Measurements from ENCODE around the gene TES.

Gene TES

DNA sequence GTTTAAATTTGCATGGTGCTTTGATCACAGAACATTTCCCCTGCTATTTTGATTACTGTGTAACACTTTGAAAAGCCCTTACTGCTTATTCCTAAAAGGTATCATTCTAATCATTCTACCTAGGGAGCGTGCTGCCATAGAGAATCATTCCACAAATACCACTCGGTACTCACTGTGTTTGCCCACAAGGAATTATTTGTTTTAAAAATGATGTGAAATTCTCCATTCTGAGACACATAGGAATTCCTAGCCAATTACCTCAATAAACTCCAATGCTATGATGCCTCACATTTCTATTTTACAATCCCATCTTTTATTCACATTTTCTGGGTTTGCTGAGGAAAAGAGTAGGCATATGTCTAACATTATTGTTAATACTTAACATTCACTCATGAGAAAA, 16.2 kb upstream of the TES start:
- no peak for DNase-seq

DNA sequence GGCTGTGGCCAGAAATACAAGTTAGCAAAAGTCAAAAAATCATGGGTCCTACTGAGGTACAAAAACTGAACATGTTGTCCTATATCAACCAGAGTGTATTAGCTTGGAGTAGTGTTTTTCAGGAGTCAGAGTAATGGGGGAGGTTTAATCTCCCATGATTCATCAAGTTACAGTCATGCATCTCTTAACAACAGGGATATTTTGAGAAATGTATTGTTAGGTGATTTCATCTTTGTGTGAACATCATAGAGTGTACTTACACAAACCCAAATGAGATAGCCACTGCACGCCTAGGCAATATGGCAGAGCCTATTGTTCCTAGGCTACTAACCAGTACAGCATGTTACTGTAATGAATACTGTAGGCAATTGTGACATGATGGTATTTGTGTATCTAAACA, 14.9 kb upstream of the TES start:
- no peak for DNase-seq

DNA sequence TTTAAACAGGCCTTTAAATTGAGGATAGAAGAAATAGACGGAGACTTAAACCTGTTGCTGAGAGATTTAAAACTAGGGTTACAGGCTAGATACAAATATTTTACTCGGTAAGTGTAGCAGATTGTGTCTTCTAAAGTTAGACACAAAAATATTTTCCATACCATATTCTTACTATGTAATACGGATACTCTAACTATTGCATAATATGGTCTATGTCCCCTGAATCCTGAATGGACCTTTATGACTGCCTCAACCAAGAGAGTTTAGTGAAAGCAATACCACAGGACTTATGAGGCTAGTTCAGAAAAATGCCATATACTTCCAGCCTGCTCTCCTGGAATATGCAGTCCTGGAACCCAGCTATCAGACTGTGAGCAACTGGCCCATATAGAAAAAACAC, 13.4 kb upstream of the TES start:
- DNase-seq: no peak

GRCh38 chr7:116197360-116197759, 13.0 kb upstream of the TES start:
- no peak for DNase-seq

GRCh38 chr7:116198748-116199410, 11.5 kb upstream of the TES start:
- DNase-seq: no peak

DNA sequence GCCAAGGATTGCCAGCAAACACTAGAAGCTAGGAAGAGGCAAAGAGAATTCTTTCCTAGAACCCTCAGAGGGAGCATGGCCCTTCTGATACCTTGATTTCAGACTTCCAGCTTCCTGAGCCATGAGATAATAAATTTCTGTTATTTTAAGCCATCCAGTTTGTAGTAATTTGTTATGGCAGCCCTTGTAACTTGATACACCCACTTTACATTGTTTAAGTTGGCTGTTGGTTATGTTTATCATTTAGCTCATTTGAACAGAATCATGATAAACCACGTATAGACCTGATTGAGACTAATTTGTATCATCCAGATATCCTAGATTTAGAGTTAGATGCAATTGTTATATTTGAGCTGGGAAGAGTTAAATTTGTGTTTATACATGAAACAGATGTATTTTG, 9.4 kb upstream of the TES start:
- peak in 1 of 3 experiments; percentile 29 for DNase-seq

GRCh38 chr7:116206141-116206540, 4.2 kb upstream of the TES start:
- DNase-seq: peak in 2 of 3 experiments; percentile 31 to 60

DNA sequence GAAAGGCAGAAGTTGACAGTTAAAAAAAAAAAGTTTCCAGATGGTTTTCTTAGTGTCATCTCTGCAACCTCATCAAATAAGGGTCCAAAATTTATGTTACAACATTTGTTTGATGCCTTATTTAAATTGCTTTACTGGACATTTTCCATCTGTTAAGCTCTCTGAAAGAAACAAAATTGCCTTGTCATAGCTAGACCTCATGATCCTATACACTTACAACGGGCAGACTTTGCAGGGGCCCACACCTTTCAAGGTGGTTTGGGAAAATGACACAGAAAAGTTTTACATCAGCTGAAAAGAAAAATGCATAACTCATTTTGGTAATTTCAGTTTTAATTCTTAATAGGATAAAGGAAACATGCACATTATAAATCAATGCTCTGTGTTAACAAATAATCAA, 1.4 kb upstream of the TES start:
- DNase-seq: no peak

DNA sequence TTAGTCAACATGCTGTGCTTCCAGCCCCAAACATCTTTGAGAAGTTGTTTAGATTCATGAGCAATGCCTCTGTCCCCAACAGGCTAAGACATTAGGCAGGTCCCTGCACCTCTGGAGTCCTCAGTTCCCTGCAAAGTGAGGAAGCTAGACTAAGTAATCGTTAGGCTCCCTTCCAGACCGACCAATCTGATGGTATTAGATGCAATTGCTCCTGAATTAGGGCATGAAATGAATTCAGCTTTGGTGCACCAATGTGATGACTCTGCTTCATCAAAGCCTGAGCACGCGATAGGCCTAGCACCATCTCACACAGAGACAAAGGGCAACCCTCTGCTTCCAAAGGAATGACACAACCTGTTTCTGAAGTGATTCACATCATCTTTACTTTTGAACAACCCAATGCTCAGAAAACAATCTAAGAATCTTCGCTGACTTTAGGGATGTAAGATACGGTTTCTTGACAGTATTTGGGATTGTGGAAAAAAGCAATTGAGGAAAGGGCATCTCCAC, 723 bp upstream of the TES start:
- DNase-seq: peak in 1 of 3 experiments; percentile 48

DNA sequence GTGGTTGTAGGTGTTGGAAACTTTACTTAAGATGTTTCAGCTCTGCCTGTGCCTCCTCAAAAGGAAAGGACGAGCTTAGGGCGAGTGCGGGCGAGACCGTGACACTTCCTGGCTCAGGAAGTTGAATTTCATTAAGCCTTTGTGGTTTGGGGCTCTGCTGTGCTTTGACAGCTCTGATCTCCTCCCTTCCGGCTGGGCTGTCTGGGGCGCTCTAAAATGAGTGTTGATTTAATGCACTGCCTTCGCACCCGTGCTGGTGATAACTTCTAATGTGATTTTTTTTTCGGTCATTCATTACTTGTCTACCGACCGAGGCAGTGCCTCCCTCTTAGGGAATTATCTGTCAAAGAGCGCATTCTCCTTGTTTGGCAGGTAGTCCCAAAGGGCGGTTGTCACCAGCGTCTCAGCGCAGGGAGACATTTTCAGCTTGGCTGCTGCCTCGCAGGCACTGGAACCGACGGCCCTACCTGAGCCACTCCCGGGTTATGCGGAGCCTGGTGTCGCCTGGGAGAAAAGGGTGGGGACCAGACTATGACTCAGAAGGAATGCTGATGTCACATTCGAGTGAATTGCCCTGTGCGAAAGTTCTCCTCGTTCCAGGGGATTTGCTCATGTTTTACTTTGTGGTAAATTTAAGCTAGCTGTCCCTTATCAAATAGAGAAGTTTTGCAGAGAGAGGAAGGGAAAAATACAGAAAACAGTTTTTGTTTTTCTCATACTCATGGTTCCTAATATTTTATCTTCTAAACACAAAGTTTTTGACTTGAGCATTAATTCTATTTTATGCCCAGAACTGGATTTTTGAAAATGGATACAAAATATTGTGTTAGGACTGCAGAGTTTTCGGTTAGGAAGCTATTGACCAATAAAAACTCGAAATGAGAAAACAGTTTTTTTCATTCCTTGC, 920 bp downstream of the TES start:
- DNase-seq: peak; percentile 68 to 83 (median 82)

DNA sequence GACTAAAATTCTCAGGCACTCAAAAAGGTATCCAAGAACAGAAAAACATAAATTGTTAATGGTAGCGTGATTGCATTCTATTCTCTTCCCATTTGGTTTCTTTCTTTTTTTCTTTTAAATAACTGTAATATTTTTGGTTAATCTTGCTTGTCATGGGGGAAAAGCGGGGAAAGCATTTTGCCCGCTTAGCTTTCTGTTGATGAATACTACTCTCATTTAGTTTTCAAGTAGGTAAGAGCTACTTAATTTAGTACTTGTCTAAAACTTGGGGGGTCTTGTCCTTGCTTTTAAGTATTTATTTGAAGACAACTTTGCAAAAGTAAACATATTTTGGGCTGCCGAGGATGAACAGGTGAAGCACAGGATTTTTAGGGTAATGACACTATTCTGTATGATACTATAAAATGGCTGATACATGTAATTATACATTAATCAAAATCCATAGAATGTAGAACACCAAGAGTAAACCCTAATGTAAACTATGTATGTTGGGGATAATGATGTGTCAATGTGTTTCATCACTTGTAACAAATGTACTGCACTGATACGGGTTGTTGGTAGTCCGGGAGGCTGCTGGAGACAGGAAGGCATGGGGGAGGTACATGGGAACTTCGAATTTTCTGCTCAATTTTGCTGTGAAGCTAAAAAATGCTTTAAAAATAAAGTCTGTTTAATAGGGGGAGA, 1.7 kb downstream of the TES start:
- peak in 1 of 3 experiments; percentile 46 for DNase-seq

GRCh38 chr7:116212869-116213268, 2.5 kb downstream of the TES start:
- no peak for DNase-seq

DNA sequence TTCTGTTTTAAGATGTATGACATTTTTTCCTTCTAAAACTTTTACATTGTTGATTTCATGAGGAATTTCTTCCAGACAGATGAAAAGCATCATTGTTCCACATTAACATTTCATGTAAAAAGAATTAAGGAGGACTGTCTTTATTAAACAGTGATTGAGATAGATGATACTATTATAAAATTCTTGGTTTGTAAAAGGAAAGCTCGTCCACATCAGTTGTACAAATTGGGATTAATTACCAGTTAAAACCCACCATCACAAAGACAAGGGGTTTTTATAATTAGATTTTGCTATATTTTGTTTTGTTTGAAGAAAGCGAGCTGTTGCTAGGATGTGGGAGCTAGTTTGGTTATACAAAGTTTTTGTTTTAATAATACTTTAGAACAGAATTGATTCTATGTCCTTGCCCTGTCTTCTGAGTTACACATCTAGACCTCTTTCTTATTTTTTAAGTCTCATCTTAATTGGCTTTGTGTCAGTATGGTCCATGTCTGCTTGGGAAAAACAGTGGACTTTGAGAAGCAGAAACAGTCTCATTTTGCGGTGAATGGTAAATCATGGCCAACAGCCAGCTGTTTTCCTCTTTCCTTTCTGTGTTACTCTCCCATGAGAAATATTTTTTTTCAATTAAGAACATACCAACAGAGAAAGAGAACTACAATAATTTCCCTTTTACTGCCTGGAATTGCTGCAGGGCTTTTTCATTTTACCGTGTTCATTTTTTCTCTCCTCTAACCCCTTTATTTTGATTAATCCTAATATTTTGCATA, 3.2 kb downstream of the TES start:
- no peak for DNase-seq

DNA sequence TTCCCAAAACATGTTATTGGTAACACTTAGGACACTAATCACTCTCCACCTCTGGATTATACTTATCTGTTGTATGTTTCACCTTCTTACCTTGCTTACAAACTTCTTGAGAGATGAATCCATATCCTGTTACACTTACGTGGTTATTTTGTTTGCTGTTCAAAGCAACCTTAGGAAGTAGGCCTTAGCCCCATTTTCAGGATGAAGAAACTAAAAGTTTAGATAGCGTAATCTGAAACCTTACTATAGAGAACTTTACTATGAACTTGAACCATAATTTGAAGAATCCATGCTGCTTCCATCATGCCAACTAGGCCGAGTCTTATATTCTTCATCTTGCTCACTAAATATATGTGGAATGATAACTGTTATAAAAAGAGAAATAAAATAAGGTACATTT, 4.6 kb downstream of the TES start:
- DNase-seq: no peak

GRCh38 chr7:116215551-116215950, 5.2 kb downstream of the TES start:
- no peak for DNase-seq

- DNase-seq: peak in 1 of 3 experiments; percentile 35
Observed at GRCh38 chr7:116216956-116217571, 6.7 kb downstream of the TES start.

DNA sequence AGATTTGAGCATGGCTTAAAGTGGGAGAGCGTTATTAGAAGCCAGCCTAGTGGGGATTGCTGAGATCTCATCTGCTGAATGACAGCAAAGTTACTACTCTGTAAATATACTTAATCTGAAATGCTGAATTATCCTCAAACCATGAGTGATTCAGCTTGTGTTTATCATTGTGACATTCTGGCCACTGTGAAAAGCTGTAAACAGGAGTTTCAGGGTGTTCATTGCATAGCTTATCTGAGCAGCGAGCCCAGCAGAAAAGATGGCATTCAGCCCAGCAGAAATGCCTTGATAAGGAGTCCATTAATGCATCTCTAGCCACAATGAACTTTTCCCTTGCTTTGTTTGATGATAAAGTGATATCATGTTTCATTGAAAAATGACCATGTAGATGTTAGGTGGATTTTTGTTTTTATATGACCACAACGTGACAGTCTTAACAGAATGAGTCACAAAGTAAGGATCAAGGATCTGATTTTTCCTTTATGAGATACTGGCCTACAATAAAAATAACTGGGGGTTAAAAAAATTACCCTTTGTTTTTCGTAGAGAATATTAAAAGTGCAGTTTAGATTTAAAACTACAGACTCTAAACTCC, 7.8 kb downstream of the TES start:
- no peak for DNase-seq

DNA sequence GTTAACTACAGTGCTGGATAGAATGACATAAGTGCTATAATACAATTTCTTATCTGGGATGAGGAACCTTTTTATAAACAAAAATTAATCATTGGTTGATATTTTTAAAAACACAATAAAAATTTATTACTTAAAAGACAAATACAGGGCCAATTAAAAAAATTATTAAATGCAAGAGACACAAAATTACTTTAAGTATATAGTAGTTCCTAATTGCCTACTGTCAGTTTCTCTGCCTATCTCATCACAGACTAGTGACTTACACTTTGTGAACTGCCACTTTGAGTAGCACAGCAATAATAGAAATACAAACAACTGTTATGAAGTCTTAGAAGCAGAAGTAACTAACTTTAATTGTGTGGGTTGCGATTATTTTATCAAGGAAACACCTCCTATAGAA, 8.4 kb downstream of the TES start:
- DNase-seq: no peak

GRCh38 chr7:116219288-116219687, 8.9 kb downstream of the TES start:
- no peak for DNase-seq

DNA sequence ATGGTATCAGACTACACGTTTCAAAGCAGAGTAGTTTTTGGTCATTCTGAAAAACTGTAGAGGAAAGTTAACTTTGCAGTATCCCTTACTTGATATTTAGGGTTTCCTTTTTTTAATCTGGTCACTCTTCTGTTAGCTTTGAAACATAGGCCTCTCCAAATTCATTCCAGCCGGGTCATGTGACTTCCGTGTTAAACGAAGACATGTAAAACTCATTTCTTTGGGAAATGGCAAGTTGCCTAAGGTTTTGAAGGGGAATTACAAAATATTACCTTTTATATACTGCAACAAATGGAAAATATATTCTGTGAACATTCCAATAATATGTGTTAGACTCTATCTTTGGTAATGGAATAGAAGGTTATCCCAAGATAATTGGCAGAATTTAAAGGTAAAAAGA, 9.5 kb downstream of the TES start:
- DNase-seq: no peak

- DNase-seq: peak in 1 of 3 experiments; percentile 30
Observed at GRCh38 chr7:116222501-116222900, 12.2 kb downstream of the TES start.

DNA sequence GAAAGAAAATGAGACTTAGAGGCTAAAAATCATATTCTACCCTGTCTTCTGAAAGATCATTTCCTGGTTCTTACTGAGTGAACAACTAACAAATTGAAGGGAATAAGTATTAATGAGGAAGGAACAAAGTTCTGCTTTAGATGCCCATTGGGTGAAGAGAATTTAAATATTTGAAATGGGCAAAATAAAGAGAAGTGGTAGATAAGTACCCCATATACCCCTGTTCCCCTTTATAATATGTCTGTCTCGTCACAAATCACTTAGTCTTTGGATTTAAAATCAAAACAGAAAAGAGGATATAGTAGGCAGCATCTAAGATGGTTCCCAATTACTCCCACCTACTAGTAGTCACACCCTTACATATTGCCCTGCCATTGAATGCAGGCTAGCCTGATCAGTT, 13.2 kb downstream of the TES start:
- no peak for DNase-seq
